Heart right ventricle (tissue), 16 donors: Measurements from ENCODE around the gene SHFL. TPM values are rescaled to one million over a fixed set of nuclear protein-coding genes. Genes with fewer than 3 reads are reported as not detected.

Source experiments
- ATAC-seq, 8 donors: fragments of 200-7000 bp; cut with Tn5 transposase; one replicate each; pipeline ENCODE4 v1.9.1; 2020; ENCODE audit warnings: mild to moderate bottlenecking in 8 of 8, moderate library complexity in 8 of 8, moderate number of reproducible peaks in 1 of 8
- DNase-seq, 2 donors: peaks; one replicate each; pipeline ENCODE4 v3.0.0-alpha.2; 2020
- H3K27ac ChIP-seq, 10 donors: fragments of 200-600 bp; sonication (generic) in 2 of 10; one replicate each; pipeline versions ENCODE4 v1.5.0 to v1.8.0; 2020 to 2022; ENCODE audit warnings: mild to moderate bottlenecking in 3 of 10
- H3K27me3 ChIP-seq, 7 donors: fragments of 200-600 bp; one replicate each; pipeline ENCODE4 v1.8.0; 2021 to 2022; ENCODE audit warnings: mild to moderate bottlenecking in 2 of 7
- H3K36me3 ChIP-seq, 9 donors: fragments of 200-600 bp; sonication (generic) in 1 of 9; one replicate each; pipeline versions ENCODE4 v1.5.0 to v1.8.0; 2020 to 2022; ENCODE audit warnings: mild to moderate bottlenecking in 2 of 9
- H3K4me1 ChIP-seq, 9 donors: fragments of 200-600 bp; sonication (generic) in 1 of 9; one replicate each; pipeline versions ENCODE4 v1.5.0 to v1.8.0; 2020 to 2022; ENCODE audit warnings: mild to moderate bottlenecking in 4 of 9
- H3K4me3 ChIP-seq, 10 donors: fragments of 200-600 bp; sonication (generic) in 2 of 10; one replicate each; pipeline versions ENCODE4 v1.5.0 to v1.8.0; 2020 to 2022; ENCODE audit warnings: mild to moderate bottlenecking in 7 of 10, moderate library complexity in 2 of 10
- H3K9me3 ChIP-seq, 11 donors: fragments of 200-600 bp in 10 of 11; sonication (generic) in 2 of 11; one replicate each; pipeline versions ENCODE4 v1.5.0 to v1.8.0; 2013 to 2022; ENCODE audit warnings: mild to moderate bottlenecking in 2 of 11, control low read depth in 1 of 11, moderate library complexity in 1 of 11
- WGBS, 2 donors: extraction: QIAGEN DNeasy Blood & Tissue Kit; methylation state at CpG; one replicate each; pipeline ENCODE4 v1.1.7; 2013; ENCODE audit warnings: inconsistent platforms in 1 of 2; 5-methylcytosine and 5-hydroxymethylcytosine counted together
- intact Hi-C, 10 donors: fragments of 100-400 bp; cut with DNase I; formaldehyde crosslinking; loops; one replicate each; pipeline versions ENCODE4 v1.11.1 to v1.14.2; 2022
- polyA plus RNA-seq, 2 donors: library from polyadenylated mRNA; stranded (reverse); fragments of 200-250 nt; gene quantifications; one replicate each; pipeline ENCODE4 v1.2.3, GENCODE V29; 2013
- total RNA-seq, 10 donors: library from RNA; stranded (reverse); fragmentation: NEBNext Ultra II Directional in 3 of 10; extraction: Animal tissue kit (Norgen Biotek cat#: 25700) in 3 of 10; gene quantifications; one replicate each; pipeline versions ENCODE4 v1.2.1 to v1.2.4, GENCODE V29; 2021 to 2023
- TF ChIP-seq, protein P1 (sequence below), 9 donors: fragments of 200-600 bp; sonication (generic) in 2 of 9; IDR thresholded peaks; one replicate each; pipeline versions ENCODE4 v1.5.0 to v1.8.0; 2021 to 2022; ENCODE audit warnings: antibody characterized with exemption in 9 of 9, mild to moderate bottlenecking in 5 of 9, moderate library complexity in 1 of 9
- donor health status: Arrhythmogenic right ventricular cardiomyopathy.
- donor health status: ischemic (EF 13 %, LVEDD 7.1; RV severe dilation, severe dysfunction).
- donor health status: healthy with polysubstance abuse.
- donor health status: DM: no; HTN: yes; CAD: no.
- donor health status: DM: no; HTN: no; CAD: no.
- donor health status: ischemic (EF 25% LVEDD 6.9; RV normal size, moderate dysfunction).
- donor health status: ischemic (EF 25% LVEDD 5.7; RV mildly dilated, moderate dysfunction).
- donor health status: healthy.
- donor health status: DM: yes; HTN: yes; CAD: no.
- donor health status: Ischemic cardiomyopathy.
- donor health status: ischemic (EF 35%, LVEDD 5.7; RV mildly dilated, moderate dysfunction).
- donor health status: nonischemic (EF 11% LVEDD 7.7; RV severe dilation, severe dysfunction).
- donor health status: DM: yes; HTN: yes; CAD: no.
- donor health status: PGD.
- donor health status: ischemic (EF 29% LVEDD 5.4; RV normal size, mild dysfunction).
- donor health status: nonischemic (EF 23%, LVEDD 6.1; RV moderate dilation, normal function).

SHFL gene
- total and polyA plus RNA-seq, 12 donors = 4.0 to 30.2 (median 10.2) TPM

DNA sequence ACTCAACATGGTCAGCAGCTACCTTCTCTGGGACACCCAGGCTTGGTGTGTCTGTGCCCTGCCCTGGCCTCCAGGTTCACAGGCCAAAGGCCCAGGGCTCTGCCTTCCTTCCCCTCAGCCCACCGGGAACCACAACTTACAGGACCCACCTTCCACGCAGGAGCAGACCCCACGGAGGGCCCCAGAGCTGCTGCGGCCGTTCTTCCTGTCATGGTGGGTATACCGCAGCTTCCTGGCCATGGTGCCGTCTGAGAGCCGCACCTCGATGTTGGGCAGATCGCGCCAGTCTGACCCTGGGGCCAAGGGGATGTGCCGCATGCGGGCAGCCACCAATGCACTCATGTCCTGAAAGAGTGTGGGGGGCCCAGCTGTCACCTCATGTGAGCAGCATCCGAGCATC, 50.8 kb downstream of the SHFL start:
- Histone ChIP-seq H3K9me3 (no peaks in the 10 kb centered on the region), H3K36me3 (peaks cover 3 to 100% (median 84%) of the 10 kb centered on the region in 9 donors), H3K4me3 (no peak overlapping the region), H3K4me1 (peaks cover 0 to 1% (median 0%) of the 10 kb centered on the region in 9 donors), H3K27me3 (no peaks in the 10 kb centered on the region), H3K27ac (no peak overlapping the region)
- ATAC-seq (no peak), DNase-seq (no peak)
- WGBS, 2 donors = 95 to 96% methylated on average over 14 of the region's 14 CpGs
- TF ChIP-seq, protein P1, sequence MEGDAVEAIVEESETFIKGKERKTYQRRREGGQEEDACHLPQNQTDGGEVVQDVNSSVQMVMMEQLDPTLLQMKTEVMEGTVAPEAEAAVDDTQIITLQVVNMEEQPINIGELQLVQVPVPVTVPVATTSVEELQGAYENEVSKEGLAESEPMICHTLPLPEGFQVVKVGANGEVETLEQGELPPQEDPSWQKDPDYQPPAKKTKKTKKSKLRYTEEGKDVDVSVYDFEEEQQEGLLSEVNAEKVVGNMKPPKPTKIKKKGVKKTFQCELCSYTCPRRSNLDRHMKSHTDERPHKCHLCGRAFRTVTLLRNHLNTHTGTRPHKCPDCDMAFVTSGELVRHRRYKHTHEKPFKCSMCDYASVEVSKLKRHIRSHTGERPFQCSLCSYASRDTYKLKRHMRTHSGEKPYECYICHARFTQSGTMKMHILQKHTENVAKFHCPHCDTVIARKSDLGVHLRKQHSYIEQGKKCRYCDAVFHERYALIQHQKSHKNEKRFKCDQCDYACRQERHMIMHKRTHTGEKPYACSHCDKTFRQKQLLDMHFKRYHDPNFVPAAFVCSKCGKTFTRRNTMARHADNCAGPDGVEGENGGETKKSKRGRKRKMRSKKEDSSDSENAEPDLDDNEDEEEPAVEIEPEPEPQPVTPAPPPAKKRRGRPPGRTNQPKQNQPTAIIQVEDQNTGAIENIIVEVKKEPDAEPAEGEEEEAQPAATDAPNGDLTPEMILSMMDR (IDR thresholded peaks at IDR 0.05) = no peak
- intact Hi-C loops = no loop called here

DNA sequence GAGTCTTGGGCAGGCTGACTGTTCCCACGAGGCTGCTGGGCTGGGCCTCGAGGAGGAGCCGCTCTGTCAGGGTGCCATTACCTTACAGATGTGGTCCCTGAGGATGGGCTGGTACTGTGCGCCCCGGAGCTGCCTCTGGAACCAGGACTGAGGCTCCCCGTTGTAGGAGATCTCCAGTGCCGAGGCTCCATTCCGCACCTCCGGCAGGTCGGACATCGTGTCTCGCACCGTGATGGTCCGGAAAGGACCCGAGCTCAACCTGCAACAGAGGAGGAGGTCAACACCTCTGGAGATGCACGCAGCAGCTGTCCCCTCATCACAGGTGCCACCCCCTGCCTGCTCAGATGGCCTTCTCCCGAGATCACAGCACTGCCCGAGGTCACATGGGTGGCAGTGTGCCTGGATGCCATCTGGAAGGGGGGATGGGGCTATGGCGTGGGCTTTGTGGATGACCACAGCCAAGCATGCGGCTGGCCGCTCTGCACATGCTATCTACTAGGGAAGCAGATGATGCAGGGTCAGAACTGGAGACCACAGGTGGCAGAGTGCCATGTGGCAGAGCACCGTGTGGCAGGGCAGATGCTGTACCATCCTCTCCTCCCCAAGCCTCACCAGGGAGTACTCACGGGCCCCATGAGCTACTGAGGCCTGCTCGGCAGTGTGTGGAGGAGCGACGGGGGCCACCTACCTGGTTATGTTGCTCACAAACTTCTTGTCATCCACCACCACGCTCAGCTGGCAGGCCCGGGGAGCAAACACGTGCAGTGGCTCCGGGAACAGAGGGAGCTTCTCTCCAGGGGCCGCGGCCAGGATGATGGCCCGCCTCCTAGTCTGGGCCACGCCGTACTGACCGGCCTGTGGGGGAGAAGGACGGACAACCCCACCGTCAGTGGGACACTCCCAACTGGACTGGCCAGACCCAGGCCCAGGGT, 51.9 kb downstream of the SHFL start:
- intact Hi-C loops = no loop called here
- Histone ChIP-seq H3K4me3 (no peak overlapping the region), H3K9me3 (no peaks in the 10 kb centered on the region), H3K27me3 (no peaks in the 10 kb centered on the region), H3K4me1 (no peaks in the 10 kb centered on the region), H3K36me3 (peaks cover under 1 to 100% (median 82%) of the 10 kb centered on the region in 9 donors), H3K27ac (no peak overlapping the region)
- peak in 3 of 8 donors; percentile 8 to 23 (median 15) for ATAC-seq
- TF ChIP-seq, protein P1 (IDR thresholded peaks at IDR 0.05) = no peak
- no peak for DNase-seq
- WGBS, 2 donors = 91 to 92% methylated on average over 38 of the region's 38 CpGs

- 93 to 94% methylated on average over 27 of the region's 27 CpGs for WGBS, 2 donors
Measured at GRCh38 chr19:10138879-10139795, 53.0 kb downstream of the SHFL start.

More at GRCh38 chr19:10138879-10139795, 53.0 kb downstream of the SHFL start:
- Histone ChIP-seq H3K4me1 (peaks cover 0 to 4% (median 0%) of the 10 kb centered on the region in 9 donors), H3K36me3 (peaks cover 0 to 100% (median 80%) of the 10 kb centered on the region in 9 donors), H3K27me3 (no peaks in the 10 kb centered on the region), H3K27ac (no peak overlapping the region), H3K9me3 (no peaks in the 10 kb centered on the region), H3K4me3 (no peak overlapping the region)
- no peak for DNase-seq
- intact Hi-C loops = no loop called here
- TF ChIP-seq, protein P1 (IDR thresholded peaks at IDR 0.05) = no peak
- no peak for ATAC-seq
